Activated naive CD8-positive, alpha-beta T cell treated with anti-CD3 and anti-CD28 coated beads, Interleukin-2, amount 10 ng/mL, durations not matched to agents 7 days and 5 days (primary cell): ENCODE measurements around the gene ASB8. TPM values are rescaled to one million over a fixed set of nuclear protein-coding genes. Genes with fewer than 3 reads are reported as not detected.
"Not testable (repeated sequence)": the region's sequence is repeated elsewhere in the genome, so short reads cannot be mapped to it uniquely, and the experiment has no call there.

Experiments
- ATAC-seq: fragments of 150-1000 bp; cut with Tn5 transposase; one replicate; pipeline ENCODE4 v1.10.0; 2021; ENCODE audit warnings: low read depth, moderate library complexity
- POLR2A ChIA-PET: fragments of 350-600 bp; sonication (Branson Sonifier 250); formaldehyde crosslinking; loops from one replicate; lab custom pipeline; 2021; ENCODE audit warnings: antibody characterized with exemption; lab: Charles Lee
- DNase-seq: peaks from one replicate; pipeline ENCODE4 v3.0.0; 2021
- H3K27ac Mint-ChIP-seq: one replicate; pipeline ENCODE4 v1.8.0; 2022; ENCODE audit warnings: mild to moderate bottlenecking, mixed read lengths
- H3K27me3 Mint-ChIP-seq: one replicate; pipeline ENCODE4 v1.8.0; 2022; ENCODE audit warnings: mild to moderate bottlenecking, moderate library complexity, mixed read lengths
- H3K36me3 Mint-ChIP-seq: one replicate; pipeline ENCODE4 v1.8.0; 2021; ENCODE audit warnings: mild to moderate bottlenecking, mixed read lengths
- H3K4me1 Mint-ChIP-seq: one replicate; pipeline ENCODE4 v1.8.0; 2021; ENCODE audit warnings: mixed read lengths
- H3K4me3 Mint-ChIP-seq: one replicate; pipeline ENCODE4 v1.8.0; 2022; ENCODE audit warnings: mild to moderate bottlenecking, moderate library complexity, mixed read lengths
- H3K9me3 Mint-ChIP-seq: one replicate; pipeline ENCODE4 v1.8.0; 2021; ENCODE audit warnings: mixed read lengths
- total RNA-seq, 2 experiments: library from RNA; stranded (reverse); gene quantifications; one replicate each; pipeline ENCODE4 v1.2.3, GENCODE V29; 2021

The ASB8 gene
- total RNA-seq, 2 experiments from 2014 or later = 47.6 to 53.9 TPM

- H3K36me3 Mint-ChIP-seq = peaks cover 9% of the 10 kb centered on the region
- no peak overlapping the region for H3K27ac Mint-ChIP-seq
- no peaks in the 10 kb centered on the region for H3K9me3 Mint-ChIP-seq
- DNase-seq (no peak), ATAC-seq (no peak)
- no peak overlapping the region for H3K4me3 Mint-ChIP-seq
- POLR2A ChIA-PET = no interaction called here
- H3K27me3 Mint-ChIP-seq = no peaks in the 10 kb centered on the region
- peaks cover 23% of the 10 kb centered on the region for H3K4me1 Mint-ChIP-seq
These were observed 35.1 kb downstream of the ASB8 start for GRCh38 chr12:48122065-48122834.

- H3K4me3 Mint-ChIP-seq = no peak overlapping the region
These were observed 35.8 kb downstream of the ASB8 start for GRCh38 chr12:48121522-48121921.

GRCh38 chr12:48119834-48120195, 37.5 kb downstream of the ASB8 start:
- Mint-ChIP-seq H3K9me3 (no peaks in the 10 kb centered on the region), H3K36me3 (peaks cover 8% of the 10 kb centered on the region), H3K4me3 (peak overlapping the region; percentile 100), H3K27me3 (peaks cover 13% of the 10 kb centered on the region), H3K4me1 (peaks cover 23% of the 10 kb centered on the region), H3K27ac (no peak overlapping the region)
- POLR2A ChIA-PET = interaction anchor here (1.4 to 2.2 kb wide), 3 partner anchors 9 to 30 kb away, joined by 4 to 11 read pairs (median 6); partner anchors contain the start of gene SENP1
- ATAC-seq (no peak), DNase-seq (no peak)

More at GRCh38 chr12:48121522-48121921, 35.8 kb downstream of the ASB8 start:
- POLR2A ChIA-PET = no interaction called here
- H3K4me1 Mint-ChIP-seq = peaks cover 23% of the 10 kb centered on the region
- peaks cover 6% of the 10 kb centered on the region for H3K27me3 Mint-ChIP-seq
- no peaks in the 10 kb centered on the region for H3K9me3 Mint-ChIP-seq
- no peak for DNase-seq
- no peak for ATAC-seq
- H3K36me3 Mint-ChIP-seq = peaks cover 9% of the 10 kb centered on the region
- no peak overlapping the region for H3K27ac Mint-ChIP-seq

GRCh38 chr12:48119078-48119833, 38.1 kb downstream of the ASB8 start, which contains the start of gene PFKM:
Gene PFKM, plus strand, starts transcription at chr12:48119364. Its CDS starts 3,411 bp downstream, at chr12:48122775.
- H3K27ac Mint-ChIP-seq = peak within 1 kb of the TSS; percentile 92
- H3K27me3 Mint-ChIP-seq = peaks cover 18% of the 10 kb centered on the region
- peaks cover 23% of the 10 kb centered on the region for H3K4me1 Mint-ChIP-seq
- POLR2A ChIA-PET = interaction anchor here (1.4 to 2.2 kb wide), 3 partner anchors 9 to 31 kb away, joined by 4 to 11 read pairs (median 6); partner anchors contain the start of gene SENP1
- H3K36me3 Mint-ChIP-seq = peaks cover 8% of the 10 kb centered on the region
- DNase-seq (peak; percentile 63), ATAC-seq (peak; percentile 100)
- H3K9me3 Mint-ChIP-seq = no peaks in the 10 kb centered on the region
- peak within 1 kb of the TSS; percentile 100 for H3K4me3 Mint-ChIP-seq

- peak overlapping the region; percentile 100 for H3K4me3 Mint-ChIP-seq
- DNase-seq (no peak), ATAC-seq (no peak)
- peaks cover 19% of the 10 kb centered on the region for H3K27me3 Mint-ChIP-seq
- H3K27ac Mint-ChIP-seq = no peak overlapping the region
- peaks cover 23% of the 10 kb centered on the region for H3K4me1 Mint-ChIP-seq
- POLR2A ChIA-PET = interaction anchor here (0.5 to 2.2 kb wide), 2 partner anchors 12 to 285 kb away, joined by 3 to 11 read pairs; partner anchors contain the start of gene SENP1
- no peaks in the 10 kb centered on the region for H3K9me3 Mint-ChIP-seq
- H3K36me3 Mint-ChIP-seq = peaks cover 7% of the 10 kb centered on the region
These were observed 38.9 kb downstream of the ASB8 start for GRCh38 chr12:48118284-48118871.

- peaks cover 19% of the 10 kb centered on the region for H3K4me1 Mint-ChIP-seq
- H3K27me3 Mint-ChIP-seq = peaks cover 19% of the 10 kb centered on the region
- peaks cover 2% of the 10 kb centered on the region for H3K36me3 Mint-ChIP-seq
- no peak overlapping the region for H3K27ac Mint-ChIP-seq
- POLR2A ChIA-PET = no interaction called here
- H3K9me3 Mint-ChIP-seq = no peaks in the 10 kb centered on the region
- DNase-seq = no peak
- H3K4me3 Mint-ChIP-seq = no peak overlapping the region
- no peak for ATAC-seq
These were observed 41.4 kb downstream of the ASB8 start for GRCh38 chr12:48115957-48116356.

- Mint-ChIP-seq H3K27me3 (peaks cover 11% of the 10 kb centered on the region), H3K4me1 (peaks cover 22% of the 10 kb centered on the region)
- not testable (repeated sequence) for DNase-seq, H3K27ac Mint-ChIP-seq, H3K36me3 Mint-ChIP-seq, H3K9me3 Mint-ChIP-seq, H3K4me3 Mint-ChIP-seq, ATAC-seq
- POLR2A ChIA-PET = interaction anchor here (1.6 kb wide), 1 partner anchor 8 kb away, joined by 6 read pairs; the partner anchor contains the start of gene PFKM
These were observed 46.0 kb downstream of the ASB8 start for GRCh38 chr12:48111312-48111693.

- Mint-ChIP-seq H3K4me1 (peaks cover 23% of the 10 kb centered on the region), H3K27ac (no peak overlapping the region), H3K9me3 (no peaks in the 10 kb centered on the region), H3K4me3 (no peak overlapping the region), H3K27me3 (peaks cover 9% of the 10 kb centered on the region), H3K36me3 (no peaks in the 10 kb centered on the region)
- POLR2A ChIA-PET = interaction anchor here (1.6 kb wide), 1 partner anchor 9 kb away, joined by 6 read pairs; the partner anchor contains the start of gene PFKM
- DNase-seq = no peak
- no peak for ATAC-seq
These were observed 46.5 kb downstream of the ASB8 start for GRCh38 chr12:48110691-48111311.

GRCh38 chr12:48109424-48109823, 47.9 kb downstream of the ASB8 start:
- Mint-ChIP-seq H3K4me3 (no peak overlapping the region), H3K27ac (no peak overlapping the region), H3K36me3 (peaks cover 3% of the 10 kb centered on the region), H3K27me3 (peaks cover 3% of the 10 kb centered on the region), H3K4me1 (peaks cover 29% of the 10 kb centered on the region), H3K9me3 (no peaks in the 10 kb centered on the region)
- DNase-seq (no peak), ATAC-seq (no peak)
- POLR2A ChIA-PET = no interaction called here

GRCh38 chr12:48106681-48107613, 50.4 kb downstream of the ASB8 start:
- Mint-ChIP-seq H3K4me3 (peak overlapping the region; percentile 97), H3K4me1 (peaks cover 41% of the 10 kb centered on the region), H3K36me3 (peaks cover 3% of the 10 kb centered on the region), H3K27me3 (no peaks in the 10 kb centered on the region), H3K27ac (peak overlapping the region; percentile 86), H3K9me3 (no peaks in the 10 kb centered on the region)
- POLR2A ChIA-PET = interaction anchor here (0.7 to 4.3 kb wide), 5 partner anchors 13 to 115 kb away, joined by 3 to 41 read pairs (median 8); partner anchors contain the start of genes ASB8 and PFKM
- ATAC-seq = no peak
- DNase-seq = no peak

- Mint-ChIP-seq H3K4me1 (peaks cover 43% of the 10 kb centered on the region), H3K4me3 (peak within 1 kb of the TSS; percentile 97), H3K27me3 (no peaks in the 10 kb centered on the region), H3K36me3 (peaks cover 3% of the 10 kb centered on the region), H3K9me3 (no peaks in the 10 kb centered on the region), H3K27ac (peak within 1 kb of the TSS; percentile 86)
- POLR2A ChIA-PET = interaction anchor here (0.7 to 4.3 kb wide), 12 partner anchors 11 to 400 kb away, joined by 3 to 41 read pairs (median 4); partner anchors contain the start of genes ASB8, PFKM and RPAP3
- DNase-seq = peak; percentile 91
- peak; percentile 79 for ATAC-seq
These were observed 51.2 kb downstream of the ASB8 start, which contains the start of gene SENP1 for GRCh38 chr12:48105867-48106680. Gene SENP1, minus strand, starts transcription at chr12:48106079. Its CDS starts 4,607 bp downstream, at chr12:48101472.
